Measurements from ENCODE around the gene ABCC1. TPM values are rescaled to one million over a fixed set of nuclear protein-coding genes. Genes with fewer than 3 reads are reported as not detected.
A peak's percentile ranks its signal among the peaks of the same experiment; 100 is the strongest.

ABCC1 gene
- total RNA-seq, 1 donor from 2014 or later: 9.9 TPM

- Histone ChIP-seq H3K27me3 (ENCODE audit: control insufficient read depth in 3 of 3, insufficient read depth in 3 of 3, low read length in 3 of 3) (no peaks in the 10 kb centered on the region), H3K9ac (ENCODE audit: low read depth in 1 of 3, low read length in 3 of 3) (no peak overlapping the region), H3K27ac (ENCODE audit: low read depth, low read length) (no peak overlapping the region), H3K9me3 (ENCODE audit: control insufficient read depth in 3 of 3, low read length in 3 of 3) (no peaks in the 10 kb centered on the region), H3K4me3 (ENCODE audit: low read length in 3 of 3) (no peak overlapping the region), H3K4me1 (ENCODE audit: control insufficient read depth in 3 of 3, insufficient read depth in 3 of 3, low read length in 3 of 3) (peaks cover 14 to 30% (median 30%) of the 10 kb centered on the region in 3 donors), H3K36me3 (ENCODE audit: control insufficient read depth in 3 of 3, insufficient read depth in 3 of 3, low read length in 3 of 3) (peaks cover 0 to 3% (median 0%) of the 10 kb centered on the region in 3 donors)
These were observed 17.0 kb downstream of the ABCC1 start for GRCh38 chr16:15966420-15966819.

GRCh38 chr16:15966836-15967546, 17.6 kb downstream of the ABCC1 start:
- H3K27ac ChIP-seq (ENCODE audit: low read depth, low read length): no peak overlapping the region
- peak overlapping the region in 1 of 3 donors; percentile 40 for H3K9ac ChIP-seq (ENCODE audit: low read depth in 1 of 3, low read length in 3 of 3)
- H3K4me3 ChIP-seq (ENCODE audit: low read length in 3 of 3): no peak overlapping the region
- H3K4me1 ChIP-seq (ENCODE audit: control insufficient read depth in 3 of 3, insufficient read depth in 3 of 3, low read length in 3 of 3): peaks cover 14 to 30% (median 24%) of the 10 kb centered on the region in 3 donors
- peaks cover 0 to 3% (median 0%) of the 10 kb centered on the region in 3 donors for H3K36me3 ChIP-seq (ENCODE audit: control insufficient read depth in 3 of 3, insufficient read depth in 3 of 3, low read length in 3 of 3)
- H3K9me3 ChIP-seq (ENCODE audit: control insufficient read depth in 3 of 3, low read length in 3 of 3): no peaks in the 10 kb centered on the region
- H3K27me3 ChIP-seq (ENCODE audit: control insufficient read depth in 3 of 3, insufficient read depth in 3 of 3, low read length in 3 of 3): no peaks in the 10 kb centered on the region

GRCh38 chr16:15967655-15968315, 18.4 kb downstream of the ABCC1 start:
- H3K27ac ChIP-seq (ENCODE audit: low read depth, low read length): no peak overlapping the region
- H3K36me3 ChIP-seq (ENCODE audit: control insufficient read depth in 3 of 3, insufficient read depth in 3 of 3, low read length in 3 of 3): peaks cover 0 to 5% (median 2%) of the 10 kb centered on the region in 3 donors
- H3K27me3 ChIP-seq (ENCODE audit: control insufficient read depth in 3 of 3, insufficient read depth in 3 of 3, low read length in 3 of 3): no peaks in the 10 kb centered on the region
- H3K9ac ChIP-seq (ENCODE audit: low read depth in 1 of 3, low read length in 3 of 3): no peak overlapping the region
- H3K9me3 ChIP-seq (ENCODE audit: control insufficient read depth in 3 of 3, low read length in 3 of 3): peaks cover 3 to 5% (median 5%) of the 10 kb centered on the region in 3 donors
- H3K4me1 ChIP-seq (ENCODE audit: control insufficient read depth in 3 of 3, insufficient read depth in 3 of 3, low read length in 3 of 3): peaks cover 14 to 31% (median 24%) of the 10 kb centered on the region in 3 donors
- H3K4me3 ChIP-seq (ENCODE audit: low read length in 3 of 3): no peak overlapping the region

GRCh38 chr16:15970202-15970601, 20.8 kb downstream of the ABCC1 start:
- peaks cover 0 to 5% (median 2%) of the 10 kb centered on the region in 3 donors for H3K36me3 ChIP-seq (ENCODE audit: control insufficient read depth in 3 of 3, insufficient read depth in 3 of 3, low read length in 3 of 3)
- no peaks in the 10 kb centered on the region for H3K27me3 ChIP-seq (ENCODE audit: control insufficient read depth in 3 of 3, insufficient read depth in 3 of 3, low read length in 3 of 3)
- no peak overlapping the region for H3K9ac ChIP-seq (ENCODE audit: low read depth in 1 of 3, low read length in 3 of 3)
- H3K4me1 ChIP-seq (ENCODE audit: control insufficient read depth in 3 of 3, insufficient read depth in 3 of 3, low read length in 3 of 3): peaks cover 30 to 42% (median 35%) of the 10 kb centered on the region in 3 donors
- H3K27ac ChIP-seq (ENCODE audit: low read depth, low read length): no peak overlapping the region
- H3K9me3 ChIP-seq (ENCODE audit: control insufficient read depth in 3 of 3, low read length in 3 of 3): peaks cover 3 to 5% (median 5%) of the 10 kb centered on the region in 3 donors
- no peak overlapping the region for H3K4me3 ChIP-seq (ENCODE audit: low read length in 3 of 3)

GRCh38 chr16:15970743-15971439, 21.5 kb downstream of the ABCC1 start:
- no peaks in the 10 kb centered on the region for H3K27me3 ChIP-seq (ENCODE audit: control insufficient read depth in 3 of 3, insufficient read depth in 3 of 3, low read length in 3 of 3)
- H3K9me3 ChIP-seq (ENCODE audit: control insufficient read depth in 3 of 3, low read length in 3 of 3): peaks cover 3 to 5% (median 5%) of the 10 kb centered on the region in 3 donors
- H3K9ac ChIP-seq (ENCODE audit: low read depth in 1 of 3, low read length in 3 of 3): no peak overlapping the region
- H3K27ac ChIP-seq (ENCODE audit: low read depth, low read length): no peak overlapping the region
- H3K4me1 ChIP-seq (ENCODE audit: control insufficient read depth in 3 of 3, insufficient read depth in 3 of 3, low read length in 3 of 3): peaks cover 30 to 43% (median 31%) of the 10 kb centered on the region in 3 donors
- peaks cover 0 to 5% (median 2%) of the 10 kb centered on the region in 3 donors for H3K36me3 ChIP-seq (ENCODE audit: control insufficient read depth in 3 of 3, insufficient read depth in 3 of 3, low read length in 3 of 3)
- no peak overlapping the region for H3K4me3 ChIP-seq (ENCODE audit: low read length in 3 of 3)

- H3K27ac ChIP-seq (ENCODE audit: low read depth, low read length): no peak overlapping the region
These were observed 22.0 kb downstream of the ABCC1 start for GRCh38 chr16:15971440-15971815.

GRCh38 chr16:15972046-15972868, 22.8 kb downstream of the ABCC1 start:
- no peak overlapping the region for H3K27ac ChIP-seq (ENCODE audit: low read depth, low read length)
- peaks cover 0 to 5% (median 2%) of the 10 kb centered on the region in 3 donors for H3K36me3 ChIP-seq (ENCODE audit: control insufficient read depth in 3 of 3, insufficient read depth in 3 of 3, low read length in 3 of 3)
- H3K4me1 ChIP-seq (ENCODE audit: control insufficient read depth in 3 of 3, insufficient read depth in 3 of 3, low read length in 3 of 3): peaks cover 33 to 44% (median 35%) of the 10 kb centered on the region in 3 donors
- H3K9ac ChIP-seq (ENCODE audit: low read depth in 1 of 3, low read length in 3 of 3): no peak overlapping the region
- H3K4me3 ChIP-seq (ENCODE audit: low read length in 3 of 3): no peak overlapping the region
- no peaks in the 10 kb centered on the region for H3K27me3 ChIP-seq (ENCODE audit: control insufficient read depth in 3 of 3, insufficient read depth in 3 of 3, low read length in 3 of 3)
- peaks cover 3 to 5% (median 5%) of the 10 kb centered on the region in 3 donors for H3K9me3 ChIP-seq (ENCODE audit: control insufficient read depth in 3 of 3, low read length in 3 of 3)

More at GRCh38 chr16:15971440-15971815, 22.0 kb downstream of the ABCC1 start:
- Histone ChIP-seq H3K36me3 (ENCODE audit: control insufficient read depth in 3 of 3, insufficient read depth in 3 of 3, low read length in 3 of 3) (peaks cover 0 to 5% (median 2%) of the 10 kb centered on the region in 3 donors), H3K27me3 (ENCODE audit: control insufficient read depth in 3 of 3, insufficient read depth in 3 of 3, low read length in 3 of 3) (no peaks in the 10 kb centered on the region), H3K9ac (ENCODE audit: low read depth in 1 of 3, low read length in 3 of 3) (no peak overlapping the region), H3K4me1 (ENCODE audit: control insufficient read depth in 3 of 3, insufficient read depth in 3 of 3, low read length in 3 of 3) (peaks cover 33 to 46% (median 36%) of the 10 kb centered on the region in 3 donors), H3K4me3 (ENCODE audit: low read length in 3 of 3) (no peak overlapping the region), H3K9me3 (ENCODE audit: control insufficient read depth in 3 of 3, low read length in 3 of 3) (peaks cover 3 to 5% (median 5%) of the 10 kb centered on the region in 3 donors)

GRCh38 chr16:15973421-15973820, 24.0 kb downstream of the ABCC1 start:
- peak overlapping the region; percentile 20 for H3K27ac ChIP-seq (ENCODE audit: low read depth, low read length)
- peaks cover 0 to 5% (median 2%) of the 10 kb centered on the region in 3 donors for H3K36me3 ChIP-seq (ENCODE audit: control insufficient read depth in 3 of 3, insufficient read depth in 3 of 3, low read length in 3 of 3)
- H3K9ac ChIP-seq (ENCODE audit: low read depth in 1 of 3, low read length in 3 of 3): no peak overlapping the region
- H3K4me3 ChIP-seq (ENCODE audit: low read length in 3 of 3): no peak overlapping the region
- peaks cover 35 to 49% (median 35%) of the 10 kb centered on the region in 3 donors for H3K4me1 ChIP-seq (ENCODE audit: control insufficient read depth in 3 of 3, insufficient read depth in 3 of 3, low read length in 3 of 3)
- H3K9me3 ChIP-seq (ENCODE audit: control insufficient read depth in 3 of 3, low read length in 3 of 3): peaks cover 3 to 5% (median 5%) of the 10 kb centered on the region in 3 donors
- H3K27me3 ChIP-seq (ENCODE audit: control insufficient read depth in 3 of 3, insufficient read depth in 3 of 3, low read length in 3 of 3): no peaks in the 10 kb centered on the region

GRCh38 chr16:15974057-15974456, 24.6 kb downstream of the ABCC1 start:
- H3K9me3 ChIP-seq (ENCODE audit: control insufficient read depth in 3 of 3, low read length in 3 of 3): peaks cover 3 to 5% (median 5%) of the 10 kb centered on the region in 3 donors
- H3K9ac ChIP-seq (ENCODE audit: low read depth in 1 of 3, low read length in 3 of 3): peak overlapping the region in 2 of 3 donors; percentile 10 to 21
- H3K27me3 ChIP-seq (ENCODE audit: control insufficient read depth in 3 of 3, insufficient read depth in 3 of 3, low read length in 3 of 3): no peaks in the 10 kb centered on the region
- peak overlapping the region; percentile 20 for H3K27ac ChIP-seq (ENCODE audit: low read depth, low read length)
- H3K36me3 ChIP-seq (ENCODE audit: control insufficient read depth in 3 of 3, insufficient read depth in 3 of 3, low read length in 3 of 3): peaks cover 0 to 5% (median 2%) of the 10 kb centered on the region in 3 donors
- no peak overlapping the region for H3K4me3 ChIP-seq (ENCODE audit: low read length in 3 of 3)
- peaks cover 35 to 49% (median 35%) of the 10 kb centered on the region in 3 donors for H3K4me1 ChIP-seq (ENCODE audit: control insufficient read depth in 3 of 3, insufficient read depth in 3 of 3, low read length in 3 of 3)

Measured in skeletal muscle tissue (tissue), 4 donors.